K562 (cell line): ENCODE data around the gene POLE2. TPM values are rescaled to one million over a fixed set of nuclear protein-coding genes. Genes with fewer than 3 reads are reported as not detected.

Experiments used
- ATF3 ChIP-seq, 2 experiments: fragments of 450-650 bp in 1 of 2; sonication (generic) in 1 of 2; formaldehyde crosslinking in 1 of 2; IDR thresholded peaks in 1 of 2; conservative IDR thresholded peaks in 1 of 2; 2 replicates each; pipeline versions ENCODE4 v1.6.1 to v1.8.1; 2016 to 2023; ENCODE audit warnings: mild to moderate bottlenecking in 2 of 2, moderate library complexity in 2 of 2, inconsistent platforms in 1 of 2, missing genetic modification reagents in 1 of 2
- E2F8 ChIP-seq: fragments of 450-650 bp; IDR thresholded peaks from 2 replicates; pipeline ENCODE4 v1.7.1; 2018; ENCODE audit warnings: mild to moderate bottlenecking, low read depth; ENCODE audit not compliant: partially characterized antibody
- ESRRA ChIP-seq: fragments of 450-650 bp; IDR thresholded peaks from 2 replicates; pipeline ENCODE4 v1.6.1; 2014; ENCODE audit warnings: low read depth, mild to moderate bottlenecking, moderate library complexity, borderline replicate concordance
- ETS2 ChIP-seq: IDR thresholded peaks from 2 replicates; pipeline ENCODE4 v1.6.1; 2016; ENCODE audit warnings: borderline replicate concordance, missing genetic modification characterization, mild to moderate bottlenecking, moderate library complexity, missing compliant biosample characterization; ENCODE audit not compliant: poor library complexity, severe bottlenecking
- ID3 ChIP-seq, 2 experiments: fragments of 250-450 bp in 1 of 2; fragments of 450-650 bp in 1 of 2; sonication (Bioruptor Pico) in 1 of 2; IDR thresholded peaks; 2 replicates each; pipeline versions ENCODE4 v1.6.1 to v1.8.0; 2016 to 2021; ENCODE audit warnings: mild to moderate bottlenecking in 2 of 2, moderate library complexity in 2 of 2, missing compliant biosample characterization in 1 of 2, missing genetic modification characterization in 1 of 2
- KHSRP ChIP-seq: fragments of 450-650 bp; IDR thresholded peaks from 2 replicates; pipeline ENCODE4 v1.6.1; 2017
- MTA1 ChIP-seq: fragments of 450-650 bp; IDR thresholded peaks from 2 replicates; pipeline ENCODE4 v1.6.1; 2017; ENCODE audit warnings: borderline replicate concordance
- SIRT6 ChIP-seq: IDR thresholded peaks from one replicate; pipeline ENCODE4 v1.6.1; 2012; ENCODE audit warnings: low read depth, mild to moderate bottlenecking, control low read depth, inconsistent platforms, low read length, moderate library complexity
- SPI1 ChIP-seq: IDR thresholded peaks from 2 replicates; pipeline ENCODE4 v1.6.1; 2011; ENCODE audit warnings: low read depth, low read length, control low read depth, borderline replicate concordance
- TARDBP ChIP-seq: fragments of 450-650 bp; IDR thresholded peaks from 2 replicates; pipeline ENCODE4 v1.6.1; 2016
- THRB ChIP-seq: fragments of 450-650 bp; formaldehyde crosslinking; conservative IDR thresholded peaks from 2 replicates; pipeline ENCODE4 v1.4.0; 2022; ENCODE audit warnings: mild to moderate bottlenecking, missing genetic modification characterization
- WHSC1 ChIP-seq: IDR thresholded peaks from one replicate; pipeline ENCODE4 v1.6.1; 2012; ENCODE audit warnings: low read length, control low read depth, inconsistent platforms
- ZNF507 ChIP-seq: conservative IDR thresholded peaks from 2 replicates; pipeline ENCODE4 v1.6.1; 2017; ENCODE audit warnings: missing genetic modification characterization, missing compliant biosample characterization
- ZNF589 ChIP-seq: fragments of 200-800 bp; sonication (Bioruptor generic); IDR thresholded peaks from 2 replicates; pipeline ENCODE4 v1.6.1; 2016; ENCODE audit warnings: low read depth, missing genetic modification characterization, missing compliant biosample characterization
- ZNF77 ChIP-seq: fragments of 250-450 bp; sonication (Bioruptor Pico); IDR thresholded peaks from 2 replicates; pipeline ENCODE4 v1.5.0; 2020
- polyA plus RNA-seq, 8 experiments: library from polyadenylated mRNA; depleted of rRNA in 4 of 8; stranded (reverse) in 5 of 8; unstranded in 3 of 8; fragments of >200 nt; fragmentation: Nextera tagmentation in 2 of 8; fragmentation: Illumina TruSeq in 1 of 8; extraction: Ambion mirVana in 2 of 8; extraction: Trizol in 1 of 8; gene quantifications; 2 replicates each; pipeline versions ENCODE4 v1.2.1 to v1.2.3, GENCODE V29; 2011 to 2014; ENCODE audit warnings: inconsistent platforms in 1 of 8, missing spikeins in 1 of 8
- total RNA-seq, 7 experiments: library from RNA; depleted of rRNA in 6 of 7; stranded (reverse); fragments of >200 nt in 6 of 7; fragmentation: Illumina TruSeq in 2 of 7; extraction: Trizol in 2 of 7; gene quantifications; 2 replicates each; pipeline versions ENCODE4 v1.2.1 to v1.2.3, GENCODE V29; 2011 to 2021; ENCODE audit warnings: low replicate concordance in 1 of 7

POLE2 gene
- total and polyA plus RNA-seq, 9 of the 15 experiments (the other 6 are each of a cell fraction or from before 2014, with no cell fraction given): 30.7 to 78.4 (median 55.4) TPM

GRCh38 chr14:49633640-49634546, 54.1 kb downstream of the POLE2 start (continued):
- TF ChIP-seq E2F8 (no peak), ATF3 (IDR thresholded peaks at IDR 0.05) (no peak), ATF3 (CRISPR knock-in tag; conservative IDR thresholded peaks at IDR 0.05) (no peak), WHSC1 (no peak), SIRT6 (no peak), KHSRP (no peak), ZNF507 (no peak), MTA1 (no peak), SPI1 (0 out of 2 replicates have a peak, but pooled peaks have one; percentile 4), ETS2 (tag) (no peak), TARDBP (no peak; the same call in 1 of the 2 replicates), ESRRA (peak; percentile 75; the same call in 1 of the 2 replicates), ZNF77 (CRISPR knock-in tag) (no peak), ZNF589 (CRISPR knock-in tag) (no peak), ID3 (CRISPR knock-in tag; IDR thresholded peaks at IDR 0.05) (no peak), ID3 (tag; IDR thresholded peaks at IDR 0.05) (no peak; the same call in 1 of the 2 replicates), THRB (CRISPR knock-in tag) (no peak)
